ENCODE measurements around the gene SSBP4. TPM values are rescaled to one million over a fixed set of nuclear protein-coding genes. Genes with fewer than 3 reads are reported as not detected.

Gene SSBP4
- total and polyA plus RNA-seq, 9 of the 15 experiments (the other 6 are each of a cell fraction or from before 2014, with no cell fraction given) = 1.1 to 189 (median 39.0) TPM

GRCh38 chr19:18457483-18458331, 38.5 kb downstream of the SSBP4 start:
- no peak overlapping the region for H2AFZ ChIP-seq (ENCODE audit: low read depth, low read length)
- ATAC-seq (no peak), FAIRE-seq (no peak), DNase-seq (ENCODE audit: extremely low read depth in 1 of 4, low spot score in 3 of 4) (no peak)
- H4K20me1 ChIP-seq (replicated peaks; ENCODE audit: control insufficient read depth, insufficient read depth, low read length) = peaks cover 3% of the 10 kb centered on the region; the same call in 1 of the 2 replicates
- H3K27me3 ChIP-seq (ENCODE audit: control insufficient read depth in 2 of 2, insufficient read depth in 2 of 2, low read length in 2 of 2) = no peaks in the 10 kb centered on the region
- H3K9ac ChIP-seq (ENCODE audit: insufficient read depth in 1 of 2, low read depth in 2 of 2, low read length in 2 of 2) = peak overlapping the region in 1 of 2 experiments; percentile 26; a peak in 1 of 4 replicates
- no peak overlapping the region for H3K27ac ChIP-seq (ENCODE audit: extremely low read depth, low read depth, low read length)
- BruUV-seq (replicated peaks) = no TSS peak
- no peaks in the 10 kb centered on the region; the same call in 2 of the 3 replicates for H3K79me2 ChIP-seq (ENCODE audit: control insufficient read depth, insufficient read depth, low read length)
- no peaks in the 10 kb centered on the region for H3K9me1 ChIP-seq (ENCODE audit: control insufficient read depth, insufficient read depth, low read length)
- ChIA-PET CTCF (ENCODE audit: low intra/inter-chr PET ratio) (no interaction called here), POLR2A (interaction anchor here (0.7 to 1.3 kb wide), 4 partner anchors 11 to 69 kb away, joined by 3 to 6 read pairs (median 3); no protein-coding TSS in a partner anchor)
- intact Hi-C loops (cut with micrococcal nuclease) = no loop called here
- no peak overlapping the region for H3K4me2 ChIP-seq (ENCODE audit: insufficient read depth, low read length)
- H3K4me1 ChIP-seq (replicated peaks in 1 of 2; ENCODE audit: control insufficient read depth in 2 of 2, insufficient read depth in 2 of 2, low read length in 2 of 2) = peaks cover 0 to 22% of the 10 kb centered on the region in 2 experiments; a peak in 2 of 5 replicates
- in situ Hi-C loops (cut with MboI) = no loop called here
- WGBS (ENCODE audit: insufficient coverage, low coverage, missing lambda C conversion rate) = 86% methylated on average over 21 of the region's 21 CpGs
- peaks cover 68% of the 10 kb centered on the region for H3K36me3 ChIP-seq (ENCODE audit: control insufficient read depth, insufficient read depth, low read length)
- no peaks in the 10 kb centered on the region for H3K9me3 ChIP-seq (replicated peaks; ENCODE audit: control insufficient read depth, insufficient read depth, low read depth, low read length)
- H3K4me3 ChIP-seq = no peak overlapping the region
- TF ChIP-seq PATZ1 (CRISPR knock-in tag; IDR thresholded peaks at IDR 0.05; ENCODE audit: borderline replicate concordance) (no peak), ZNF592 (IDR thresholded peaks at IDR 0.05) (no peak), ZBTB49 (CRISPR knock-in tag; IDR thresholded peaks at IDR 0.05; ENCODE audit: borderline replicate concordance) (no peak), MCM7 (IDR thresholded peaks at IDR 0.05) (no peak), ZNF316 (IDR thresholded peaks at IDR 0.05) (no peak), ZNF143 (CRISPR knock-in tag; IDR thresholded peaks at IDR 0.05) (no peak), NFATC3 (IDR thresholded peaks at IDR 0.05) (no peak), SIRT6 (IDR thresholded peaks at IDR 0.05; ENCODE audit: low read depth, low read length) (no peak), NFE2L1 (tag; IDR thresholded peaks at IDR 0.05; ENCODE audit: borderline replicate concordance, low read depth) (no peak), ZNF212 (CRISPR knock-in tag; IDR thresholded peaks at IDR 0.05) (no peak), MEIS2 (IDR thresholded peaks at IDR 0.05; ENCODE audit: partially characterized antibody) (no peak), ZNF12 (CRISPR knock-in tag; IDR thresholded peaks at IDR 0.05) (no peak), NEUROD1 (IDR thresholded peaks at IDR 0.05; ENCODE audit: borderline replicate concordance, low read depth, low read length, partially characterized antibody) (no peak)

Data from K562 (cell line).